Coronary artery (tissue), 2 donors: Measurements from ENCODE around the gene RBKS.
"Not testable (repeated sequence)": the region's sequence is repeated elsewhere in the genome, so short reads cannot be mapped to it uniquely, and the experiment has no call there.

ENCODE experiments used
- DNase-seq: peaks from one replicate; pipeline ENCODE4 v3.0.0-alpha.2; 2017; ENCODE audit warnings: low spot score
- H3K27ac ChIP-seq, 2 donors: fragments of 200-600 bp; sonication (generic); one replicate each; pipeline ENCODE4 v1.5.1; 2016 to 2019
- H3K4me3 ChIP-seq: fragments of 200-600 bp; sonication (generic); 2 replicates; pipeline ENCODE4 v1.5.1; 2016; ENCODE audit warnings: mild to moderate bottlenecking, moderate library complexity
- CTCF ChIP-seq: fragments of 200-600 bp; sonication (generic); IDR thresholded peaks from one replicate; pipeline ENCODE4 v1.5.1; 2019; ENCODE audit warnings: antibody characterized with exemption

The RBKS gene

GRCh38 chr2:27751377-27751776 is 138.8 kb downstream of the RBKS start:
- H3K27ac ChIP-seq: no peak overlapping the region
- no peak for DNase-seq
- H3K4me3 ChIP-seq: no peak overlapping the region
- no peak for TF ChIP-seq CTCF

GRCh38 chr2:27748803-27749554 is 141.2 kb downstream of the RBKS start:
- H3K27ac ChIP-seq: peak overlapping the region in 1 of 2 donors; percentile 46
- H3K4me3 ChIP-seq, DNase-seq: not testable (repeated sequence)

GRCh38 chr2:27747827-27748352 is 142.3 kb downstream of the RBKS start:
- TF ChIP-seq CTCF: no peak
- Histone ChIP-seq H3K27ac (peak overlapping the region in 1 of 2 donors; percentile 46), H3K4me3 (no peak overlapping the region)
- no peak for DNase-seq

GRCh38 chr2:27746325-27746724 is 143.9 kb downstream of the RBKS start:
- Histone ChIP-seq H3K27ac (no peak overlapping the region), H3K4me3 (no peak overlapping the region)
- TF ChIP-seq CTCF: no peak
- no peak for DNase-seq

GRCh38 chr2:27745494-27745893 is 144.7 kb downstream of the RBKS start:
- H3K4me3 ChIP-seq, H3K27ac ChIP-seq, DNase-seq: not testable (repeated sequence)

- no peak for DNase-seq
- H3K27ac ChIP-seq: no peak overlapping the region
- no peak overlapping the region for H3K4me3 ChIP-seq
- no peak for TF ChIP-seq CTCF
Measured at GRCh38 chr2:27742571-27742970, 147.6 kb downstream of the RBKS start.

- no peak overlapping the region for H3K27ac ChIP-seq
- TF ChIP-seq CTCF: no peak
- H3K4me3 ChIP-seq: no peak overlapping the region
- DNase-seq: no peak
Measured at GRCh38 chr2:27741673-27742072, 148.5 kb downstream of the RBKS start.

- H3K27ac ChIP-seq: no peak overlapping the region
- no peak for DNase-seq
- H3K4me3 ChIP-seq: no peak overlapping the region
- TF ChIP-seq CTCF: no peak
Measured at GRCh38 chr2:27739058-27739373, 151.2 kb downstream of the RBKS start.
